Parathyroid adenoma (tissue), 2 donors: ENCODE measurements around the gene GPS2.

Source experiments
- H2AFZ ChIP-seq: fragments of 300-600 bp; sonication (generic); one replicate; pipeline ENCODE4 v1.7.0; 2017; ENCODE audit warnings: antibody characterized with exemption, mild to moderate bottlenecking
- H3K27ac ChIP-seq: fragments of 300-600 bp; sonication (generic); one replicate; pipeline ENCODE4 v1.7.0; 2017
- H3K27me3 ChIP-seq: fragments of 300-600 bp; sonication (generic); one replicate; pipeline ENCODE4 v1.7.0; 2017; ENCODE audit warnings: low read length; ENCODE audit not compliant: control insufficient read depth, insufficient read depth
- H3K36me3 ChIP-seq: fragments of 300-600 bp; sonication (generic); one replicate; pipeline ENCODE4 v1.7.0; 2017; ENCODE audit warnings: low read length; ENCODE audit not compliant: control insufficient read depth, insufficient read depth
- H3K4me1 ChIP-seq: fragments of 300-600 bp; sonication (generic); one replicate; pipeline ENCODE4 v1.7.0; 2017; ENCODE audit warnings: control low read depth
- H3K4me2 ChIP-seq: fragments of 300-600 bp; sonication (generic); one replicate; pipeline ENCODE4 v1.7.0; 2017; ENCODE audit warnings: low read length
- H3K4me3 ChIP-seq: fragments of 300-600 bp; sonication (generic); one replicate; pipeline ENCODE4 v1.7.0; 2017; ENCODE audit warnings: low read depth, low read length
- H3K79me2 ChIP-seq: fragments of 300-600 bp; sonication (generic); one replicate; pipeline ENCODE4 v1.7.0; 2017; ENCODE audit warnings: control low read depth
- H3K9ac ChIP-seq: fragments of 300-600 bp; sonication (generic); one replicate; pipeline ENCODE4 v1.7.0; 2017; ENCODE audit warnings: mild to moderate bottlenecking
- H3K9me3 ChIP-seq: fragments of 300-600 bp; sonication (generic); one replicate; pipeline ENCODE4 v1.7.0; 2017; ENCODE audit warnings: low read length; ENCODE audit not compliant: control insufficient read depth
- TF ChIP-seq, protein P1 (sequence below): fragments of 300-600 bp; sonication (generic); IDR thresholded peaks from one replicate; pipeline ENCODE4 v1.7.0; 2017; ENCODE audit warnings: antibody characterized with exemption, mild to moderate bottlenecking
- donor health status: primary hyperparathyroidism.

GPS2 gene

DNA sequence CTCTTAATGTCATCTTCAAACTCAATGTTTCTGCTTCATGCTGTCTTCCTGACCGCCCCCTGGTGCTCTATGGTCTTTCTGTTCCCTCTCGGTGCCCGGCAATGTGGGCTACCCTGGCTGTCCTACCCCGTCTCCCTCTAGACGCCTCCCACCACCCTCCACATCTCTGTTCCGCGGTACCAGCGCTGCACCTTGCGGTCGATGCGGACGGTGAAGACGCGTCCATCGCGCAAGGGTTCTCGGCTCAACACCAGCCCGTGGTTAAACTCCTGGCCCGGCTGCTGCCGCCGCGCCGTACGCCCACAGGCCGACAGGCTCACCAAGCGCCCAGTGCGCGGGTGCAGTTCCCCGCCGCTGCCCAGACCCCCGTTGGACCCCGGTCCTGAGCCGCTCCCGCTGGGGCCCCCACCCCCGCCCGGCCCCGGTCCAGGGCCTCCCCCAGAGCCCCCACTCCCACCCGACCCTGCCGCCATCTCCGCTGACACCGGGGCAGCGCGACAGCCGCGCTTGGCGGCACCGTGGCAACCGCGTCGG is 13.7 kb upstream of the GPS2 start, which contains the start of gene NEURL4:
Gene NEURL4 (minus strand): TSS at position 496 of the 534 bp plus-strand sequence. CDS start 23 bp downstream, at position 473.
- TF ChIP-seq, protein P1, sequence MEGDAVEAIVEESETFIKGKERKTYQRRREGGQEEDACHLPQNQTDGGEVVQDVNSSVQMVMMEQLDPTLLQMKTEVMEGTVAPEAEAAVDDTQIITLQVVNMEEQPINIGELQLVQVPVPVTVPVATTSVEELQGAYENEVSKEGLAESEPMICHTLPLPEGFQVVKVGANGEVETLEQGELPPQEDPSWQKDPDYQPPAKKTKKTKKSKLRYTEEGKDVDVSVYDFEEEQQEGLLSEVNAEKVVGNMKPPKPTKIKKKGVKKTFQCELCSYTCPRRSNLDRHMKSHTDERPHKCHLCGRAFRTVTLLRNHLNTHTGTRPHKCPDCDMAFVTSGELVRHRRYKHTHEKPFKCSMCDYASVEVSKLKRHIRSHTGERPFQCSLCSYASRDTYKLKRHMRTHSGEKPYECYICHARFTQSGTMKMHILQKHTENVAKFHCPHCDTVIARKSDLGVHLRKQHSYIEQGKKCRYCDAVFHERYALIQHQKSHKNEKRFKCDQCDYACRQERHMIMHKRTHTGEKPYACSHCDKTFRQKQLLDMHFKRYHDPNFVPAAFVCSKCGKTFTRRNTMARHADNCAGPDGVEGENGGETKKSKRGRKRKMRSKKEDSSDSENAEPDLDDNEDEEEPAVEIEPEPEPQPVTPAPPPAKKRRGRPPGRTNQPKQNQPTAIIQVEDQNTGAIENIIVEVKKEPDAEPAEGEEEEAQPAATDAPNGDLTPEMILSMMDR: no peak
- Histone ChIP-seq H3K4me1 (peaks cover 9% of the 10 kb centered on the region), H3K4me3 (peak within 1 kb of the TSS; percentile 95), H3K27me3 (no peaks in the 10 kb centered on the region), H3K27ac (peak within 1 kb of the TSS; percentile 94), H3K9ac (peak within 1 kb of the TSS; percentile 8), H3K4me2 (peak within 1 kb of the TSS; percentile 97), H3K36me3 (no peaks in the 10 kb centered on the region), H3K79me2 (peaks cover 2% of the 10 kb centered on the region), H2AFZ (peak within 1 kb of the TSS; percentile 81), H3K9me3 (no peaks in the 10 kb centered on the region)

DNA sequence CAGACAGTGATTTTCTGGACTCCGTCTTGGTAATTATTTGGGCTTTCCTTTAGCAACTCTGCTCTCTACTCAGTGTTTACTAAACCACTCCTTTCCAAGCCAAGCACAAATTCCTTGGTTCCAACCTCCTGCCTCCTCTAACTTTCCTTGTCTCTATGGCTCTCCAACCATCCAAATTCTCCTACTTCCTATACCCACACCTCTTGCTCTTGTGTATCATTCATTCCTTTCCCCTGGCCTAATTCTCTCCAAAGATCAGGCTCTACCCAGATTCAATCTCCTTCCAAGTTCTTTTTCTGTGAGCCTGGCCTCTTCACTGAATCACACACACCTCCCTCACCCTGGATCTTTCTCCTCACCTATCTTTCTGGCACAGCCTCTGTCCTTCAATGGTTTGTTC is 12.8 kb upstream of the GPS2 start:
- TF ChIP-seq, protein P1: no peak
- Histone ChIP-seq H3K4me1 (peaks cover 9% of the 10 kb centered on the region), H3K4me3 (peak overlapping the region; percentile 95), H3K79me2 (peaks cover 7% of the 10 kb centered on the region), H2AFZ (no peak overlapping the region), H3K27me3 (no peaks in the 10 kb centered on the region), H3K9ac (no peak overlapping the region), H3K9me3 (no peaks in the 10 kb centered on the region), H3K4me2 (peak overlapping the region; percentile 97), H3K27ac (peak overlapping the region; percentile 94), H3K36me3 (no peaks in the 10 kb centered on the region)

DNA sequence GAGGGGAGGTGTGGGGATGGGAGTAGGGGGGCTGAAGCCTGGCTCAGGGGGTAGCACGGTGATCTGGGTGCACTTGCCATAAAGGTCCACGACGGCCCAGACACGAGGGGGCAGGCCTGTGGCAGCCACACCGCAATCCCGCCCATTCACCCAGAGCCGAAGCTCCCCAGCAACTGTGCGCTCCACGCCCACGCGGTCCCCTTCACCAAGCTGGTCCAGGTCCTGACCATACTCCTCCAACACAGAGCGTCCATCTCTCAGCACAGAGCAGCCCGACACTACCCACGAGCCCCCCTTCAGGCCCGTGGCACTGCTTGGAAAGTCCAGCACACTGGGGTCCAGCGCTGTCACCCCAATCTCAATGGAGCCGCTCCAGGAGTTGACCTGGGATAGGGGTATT is 12.3 kb upstream of the GPS2 start:
- Histone ChIP-seq H3K79me2 (peaks cover 7% of the 10 kb centered on the region), H3K27me3 (no peaks in the 10 kb centered on the region), H3K9me3 (no peaks in the 10 kb centered on the region), H3K36me3 (no peaks in the 10 kb centered on the region), H3K4me1 (peaks cover 9% of the 10 kb centered on the region), H3K27ac (no peak overlapping the region), H3K9ac (no peak overlapping the region), H3K4me2 (no peak overlapping the region), H3K4me3 (no peak overlapping the region), H2AFZ (no peak overlapping the region)
- TF ChIP-seq, protein P1: no peak

DNA sequence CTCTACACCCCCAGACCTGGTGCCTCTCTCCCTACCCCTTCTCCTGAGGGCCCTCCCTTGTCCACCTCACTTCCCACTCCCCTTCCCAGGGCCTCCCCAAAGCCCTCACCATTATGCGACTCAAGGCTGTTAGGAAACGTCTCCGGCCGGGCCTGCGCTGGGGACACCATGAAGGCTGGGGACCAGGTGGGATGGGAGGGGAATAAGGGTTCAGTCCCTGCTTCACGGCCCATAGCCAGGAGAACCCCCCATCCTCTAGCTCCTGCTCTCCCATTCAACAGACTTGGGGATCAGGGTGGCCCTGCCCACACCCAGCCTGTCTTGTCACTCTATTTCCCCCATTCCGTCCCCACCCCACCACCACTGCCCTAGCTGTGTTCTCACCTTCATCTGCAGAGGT is 11.9 kb upstream of the GPS2 start:
- peaks cover 7% of the 10 kb centered on the region for H3K79me2 ChIP-seq
- H3K27ac ChIP-seq: no peak overlapping the region
- H3K36me3 ChIP-seq: no peaks in the 10 kb centered on the region
- no peak overlapping the region for H2AFZ ChIP-seq
- no peak overlapping the region for H3K9ac ChIP-seq
- no peaks in the 10 kb centered on the region for H3K27me3 ChIP-seq
- TF ChIP-seq, protein P1: no peak
- H3K9me3 ChIP-seq: no peaks in the 10 kb centered on the region
- H3K4me2 ChIP-seq: no peak overlapping the region
- H3K4me3 ChIP-seq: no peak overlapping the region
- peaks cover 9% of the 10 kb centered on the region for H3K4me1 ChIP-seq

DNA sequence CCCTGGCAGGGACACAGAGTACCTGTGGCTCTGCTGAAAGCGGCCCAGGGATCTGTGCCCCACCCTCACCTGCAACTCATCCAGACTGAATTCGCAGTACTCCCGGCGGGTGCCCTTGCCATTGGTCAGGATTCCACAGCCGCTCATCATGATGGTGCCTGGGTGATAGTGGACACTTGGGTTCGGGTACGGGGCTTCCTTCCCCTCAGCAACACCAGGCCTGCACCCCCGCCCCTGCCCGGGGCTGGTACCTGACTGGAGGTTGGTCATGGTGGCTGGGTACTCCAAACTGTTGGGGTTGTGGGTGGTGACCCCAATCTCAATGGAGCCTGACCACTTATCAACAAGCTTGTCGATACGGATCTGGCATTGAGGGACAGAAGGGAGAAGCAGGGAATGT is 11.0 kb upstream of the GPS2 start:
- TF ChIP-seq, protein P1: no peak
- no peaks in the 10 kb centered on the region for H3K36me3 ChIP-seq

More for the DNA sequence above, 11.0 kb upstream of the GPS2 start:
- H2AFZ ChIP-seq: no peak overlapping the region
- peaks cover 9% of the 10 kb centered on the region for H3K4me1 ChIP-seq
- H3K9me3 ChIP-seq: no peaks in the 10 kb centered on the region
- no peak overlapping the region for H3K4me2 ChIP-seq
- H3K9ac ChIP-seq: no peak overlapping the region
- no peaks in the 10 kb centered on the region for H3K27me3 ChIP-seq
- H3K4me3 ChIP-seq: no peak overlapping the region
- peaks cover 7% of the 10 kb centered on the region for H3K79me2 ChIP-seq
- H3K27ac ChIP-seq: no peak overlapping the region
